ENCODE results near the gene GOLGA8J. TPM values are rescaled to one million over a fixed set of nuclear protein-coding genes. Genes with fewer than 3 reads are reported as not detected.
"Not testable (repeated sequence)": the region's sequence is repeated elsewhere in the genome, so short reads cannot be mapped to it uniquely, and the experiment has no call there.

GOLGA8J gene
- total and polyA plus RNA-seq, 8 donors = 0.07 to 0.59 (median 0.23) TPM; not detected in 3

- H3K4me3 ChIP-seq = no peak overlapping the region
- no peak for DNase-seq
- H3K4me1 ChIP-seq = no peaks in the 10 kb centered on the region
- H3K27ac ChIP-seq = no peak overlapping the region
- no peak for FAIRE-seq
- 76 to 80% methylated on average over 4 of the region's 4 CpGs for WGBS, 2 donors
- intact Hi-C loops (cut with DNase I) = no loop called here
- no peaks in the 10 kb centered on the region for H3K27me3 ChIP-seq
- ATAC-seq = peak in 1 of 4 donors; percentile 14
- TF ChIP-seq, protein P1, sequence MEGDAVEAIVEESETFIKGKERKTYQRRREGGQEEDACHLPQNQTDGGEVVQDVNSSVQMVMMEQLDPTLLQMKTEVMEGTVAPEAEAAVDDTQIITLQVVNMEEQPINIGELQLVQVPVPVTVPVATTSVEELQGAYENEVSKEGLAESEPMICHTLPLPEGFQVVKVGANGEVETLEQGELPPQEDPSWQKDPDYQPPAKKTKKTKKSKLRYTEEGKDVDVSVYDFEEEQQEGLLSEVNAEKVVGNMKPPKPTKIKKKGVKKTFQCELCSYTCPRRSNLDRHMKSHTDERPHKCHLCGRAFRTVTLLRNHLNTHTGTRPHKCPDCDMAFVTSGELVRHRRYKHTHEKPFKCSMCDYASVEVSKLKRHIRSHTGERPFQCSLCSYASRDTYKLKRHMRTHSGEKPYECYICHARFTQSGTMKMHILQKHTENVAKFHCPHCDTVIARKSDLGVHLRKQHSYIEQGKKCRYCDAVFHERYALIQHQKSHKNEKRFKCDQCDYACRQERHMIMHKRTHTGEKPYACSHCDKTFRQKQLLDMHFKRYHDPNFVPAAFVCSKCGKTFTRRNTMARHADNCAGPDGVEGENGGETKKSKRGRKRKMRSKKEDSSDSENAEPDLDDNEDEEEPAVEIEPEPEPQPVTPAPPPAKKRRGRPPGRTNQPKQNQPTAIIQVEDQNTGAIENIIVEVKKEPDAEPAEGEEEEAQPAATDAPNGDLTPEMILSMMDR (IDR thresholded peaks at IDR 0.05) = no peak
- H3K36me3 ChIP-seq = no peaks in the 10 kb centered on the region
- no peaks in the 10 kb centered on the region for H3K9me3 ChIP-seq
These were observed 8.8 kb upstream of the GOLGA8J start for GRCh38 chr15:30073915-30074314.

- FAIRE-seq = not testable (repeated sequence)
- 69 to 80% methylated on average over 5 of the region's 5 CpGs for WGBS, 2 donors
These were observed 1.9 kb upstream of the GOLGA8J start for GRCh38 chr15:30080816-30081215.

DNA sequence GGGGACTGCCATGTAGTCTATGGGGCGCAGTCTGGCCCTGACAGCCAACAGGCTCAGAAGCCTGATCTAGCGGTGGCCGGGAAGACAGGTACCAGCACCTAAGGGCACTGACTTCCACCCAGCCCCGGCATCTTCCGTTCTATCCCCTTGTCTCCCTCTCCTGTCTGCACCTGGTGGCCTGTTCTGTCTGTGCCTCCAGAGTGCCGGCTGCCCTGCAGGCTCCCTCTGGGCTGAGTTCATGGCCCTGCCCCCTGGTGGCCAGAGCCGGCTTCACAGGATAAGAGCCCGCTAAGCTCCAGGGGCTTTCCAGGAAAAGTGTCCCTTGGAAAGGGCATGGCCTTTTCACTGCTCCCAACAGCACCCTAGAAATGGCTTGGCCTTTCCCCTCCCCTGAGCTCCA is 15.1 kb downstream of the GOLGA8J start:
- intact Hi-C loops (cut with DNase I); H3K27me3 ChIP-seq; H3K4me1 ChIP-seq; H3K27ac ChIP-seq; FAIRE-seq; H3K36me3 ChIP-seq; H3K9me3 ChIP-seq; H3K4me3 ChIP-seq; DNase-seq: not testable (repeated sequence)
- no CpG with 5 or more reads among the region's 8 CpGs for WGBS, 2 donors
- peak in 3 of 4 donors; percentile 77 to 84 (median 81) for ATAC-seq

More at GRCh38 chr15:30080816-30081215, 1.9 kb upstream of the GOLGA8J start:
- DNase-seq; H3K27ac ChIP-seq; H3K36me3 ChIP-seq; H3K4me3 ChIP-seq; H3K4me1 ChIP-seq; H3K9me3 ChIP-seq; intact Hi-C loops (cut with DNase I); H3K27me3 ChIP-seq; ATAC-seq: not testable (repeated sequence)

- WGBS, 2 donors = no CpG with 5 or more reads among the region's 12 CpGs
- DNase-seq; intact Hi-C loops (cut with DNase I); ATAC-seq; H3K36me3 ChIP-seq; H3K9me3 ChIP-seq; H3K4me1 ChIP-seq; H3K27ac ChIP-seq; FAIRE-seq; H3K4me3 ChIP-seq; H3K27me3 ChIP-seq: not testable (repeated sequence)
These were observed 20.1 kb downstream of the GOLGA8J start for GRCh38 chr15:30102890-30103289.

- peak overlapping the region in 3 of 4 donors; percentile 26 to 43 (median 29) for H3K4me3 ChIP-seq
- H3K36me3 ChIP-seq; DNase-seq; H3K27ac ChIP-seq; H3K4me1 ChIP-seq; FAIRE-seq; intact Hi-C loops (cut with DNase I); H3K9me3 ChIP-seq; H3K27me3 ChIP-seq: not testable (repeated sequence)
- WGBS, 2 donors = 2 to 12% methylated on average over 5 to 22 of the region's 42 CpGs
- peak; percentile 73 to 91 (median 85) for ATAC-seq
These were observed 21.3 kb downstream of the GOLGA8J start for GRCh38 chr15:30103941-30104507.

- intact Hi-C loops (cut with DNase I); H3K4me3 ChIP-seq; DNase-seq; H3K27ac ChIP-seq; H3K9me3 ChIP-seq; H3K4me1 ChIP-seq; H3K36me3 ChIP-seq; H3K27me3 ChIP-seq; FAIRE-seq; ATAC-seq: not testable (repeated sequence)
- no CpG with 5 or more reads among the region's 4 CpGs for WGBS, 2 donors
These were observed 27.8 kb downstream of the GOLGA8J start for GRCh38 chr15:30110591-30110990.

GRCh38 chr15:30130066-30130465 is 47.3 kb downstream of the GOLGA8J start:
- peak in 2 of 4 donors; percentile 44 to 59 for ATAC-seq
- DNase-seq = not testable (repeated sequence)
- peak; percentile 70 for FAIRE-seq

DNA sequence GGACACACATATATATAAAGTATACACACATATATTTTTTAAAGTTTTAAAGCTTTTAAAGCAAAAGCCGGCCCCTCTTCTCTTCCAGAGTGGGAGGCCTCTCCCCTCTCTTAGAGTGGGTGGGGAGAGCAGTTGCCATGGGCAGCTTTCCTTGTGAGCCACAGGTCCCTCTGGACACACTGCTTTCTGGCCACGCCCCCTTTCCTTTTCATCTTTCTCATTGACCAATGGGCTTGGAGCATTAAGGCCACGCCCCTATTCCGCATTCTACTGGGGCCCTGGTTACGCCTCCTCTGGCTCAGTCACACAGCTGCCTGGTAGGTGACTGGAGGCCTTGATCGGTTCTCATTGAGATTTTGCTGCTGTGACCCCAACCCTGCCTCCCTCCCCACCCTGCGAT is 52.0 kb downstream of the GOLGA8J start, which contains the start of gene GOLGA8T:
Gene GOLGA8T (plus strand): TSS at position 301 of the 400 bp plus-strand sequence. CDS start 98 bp downstream, at position 399.
- no CpG with 5 or more reads among the region's 7 CpGs for WGBS, 2 donors
- intact Hi-C loops (cut with DNase I) = not testable (repeated sequence)

More at GRCh38 chr15:30130066-30130465, 47.3 kb downstream of the GOLGA8J start:
- H3K27ac ChIP-seq; H3K27me3 ChIP-seq; H3K36me3 ChIP-seq; intact Hi-C loops (cut with DNase I); H3K9me3 ChIP-seq; H3K4me3 ChIP-seq; H3K4me1 ChIP-seq: not testable (repeated sequence)
- 0% methylated on average over 1 of the region's 2 CpGs for WGBS, 2 donors

More for the DNA sequence above, 52.0 kb downstream of the GOLGA8J start, which contains the start of gene GOLGA8T:
- H3K4me3 ChIP-seq, ATAC-seq, FAIRE-seq, H3K27ac ChIP-seq, H3K4me1 ChIP-seq, H3K36me3 ChIP-seq, H3K9me3 ChIP-seq, DNase-seq, H3K27me3 ChIP-seq: not testable (repeated sequence)

Other genes starting within 250 kb of the GOLGA8J start
- under 1 TPM in 4 of 6 donors, not detected in 2; 0.19 to 0.95 (median 0.78) TPM for gene GOLGA8T, start 52.1 kb downstream of the GOLGA8J start, total RNA-seq
- under 1 TPM; 0.21 to 0.53 TPM for gene GOLGA8T, start 52.1 kb downstream of the GOLGA8J start, polyA plus RNA-seq